ENCODE results near the gene MAPK8IP2.

MAPK8IP2 gene

GRCh38 chr22:50605002-50605612 lies 4.5 kb downstream of the MAPK8IP2 start:
- TF ChIP-seq SIN3A (IDR thresholded peaks at IDR 0.05; ENCODE audit: borderline replicate concordance, insufficient read depth, low read length): no peak
- TF ChIP-seq FOXP2 (optimal IDR thresholded peaks at IDR 0.05; ENCODE audit: borderline replicate concordance, extremely low read depth, extremely low read length, insufficient read depth): no peak
- TF ChIP-seq REST (IDR thresholded peaks at IDR 0.05; ENCODE audit: insufficient read depth in 1 of 2, low read depth in 2 of 2, low read length in 2 of 2): no peak
- TF ChIP-seq TAF1 (IDR thresholded peaks at IDR 0.05; ENCODE audit: borderline replicate concordance, insufficient read depth, low read length): no peak
- TF ChIP-seq POLR2AphosphoS5 (IDR thresholded peaks at IDR 0.05; ENCODE audit: low read depth, low read length): no peak

GRCh38 chr22:50605613-50606074 lies 5.1 kb downstream of the MAPK8IP2 start:
- no peak for TF ChIP-seq REST (IDR thresholded peaks at IDR 0.05; ENCODE audit: insufficient read depth in 1 of 2, low read depth in 2 of 2, low read length in 2 of 2)

- TF ChIP-seq REST (IDR thresholded peaks at IDR 0.05; ENCODE audit: insufficient read depth in 1 of 2, low read depth in 2 of 2, low read length in 2 of 2): no peak
- TF ChIP-seq FOXP2 (optimal IDR thresholded peaks at IDR 0.05; ENCODE audit: borderline replicate concordance, extremely low read depth, extremely low read length, insufficient read depth): no peak
- TF ChIP-seq POLR2AphosphoS5 (IDR thresholded peaks at IDR 0.05; ENCODE audit: low read depth, low read length): no peak
- TF ChIP-seq SIN3A (IDR thresholded peaks at IDR 0.05; ENCODE audit: borderline replicate concordance, insufficient read depth, low read length): no peak
- no peak for TF ChIP-seq TAF1 (IDR thresholded peaks at IDR 0.05; ENCODE audit: borderline replicate concordance, insufficient read depth, low read length)
Observed at GRCh38 chr22:50606165-50606945, 5.8 kb downstream of the MAPK8IP2 start.

GRCh38 chr22:50606946-50607658 lies 6.5 kb downstream of the MAPK8IP2 start:
- TF ChIP-seq POLR2AphosphoS5 (IDR thresholded peaks at IDR 0.05; ENCODE audit: low read depth, low read length): no peak
- TF ChIP-seq TAF1 (IDR thresholded peaks at IDR 0.05; ENCODE audit: borderline replicate concordance, insufficient read depth, low read length): no peak
- TF ChIP-seq SIN3A (IDR thresholded peaks at IDR 0.05; ENCODE audit: borderline replicate concordance, insufficient read depth, low read length): no peak
- TF ChIP-seq REST (IDR thresholded peaks at IDR 0.05; ENCODE audit: insufficient read depth in 1 of 2, low read depth in 2 of 2, low read length in 2 of 2): no peak
- TF ChIP-seq FOXP2 (optimal IDR thresholded peaks at IDR 0.05; ENCODE audit: borderline replicate concordance, extremely low read depth, extremely low read length, insufficient read depth): no peak
